Uterus (tissue), 2 donors: ENCODE results near the gene ATP6V1C2.

Experiments used
- POLR2A ChIP-seq, 2 donors: fragments of 450-650 bp; IDR thresholded peaks; one replicate each; pipeline ENCODE4 v1.6.1; 2016; ENCODE audit warnings: antibody characterized with exemption in 2 of 2, mild to moderate bottlenecking in 1 of 2, moderate library complexity in 1 of 2
- TF ChIP-seq, protein P1 (sequence below), 4 experiments: fragments of 200-600 bp in 2 of 4; fragments of 450-650 bp in 2 of 4; sonication (generic) in 2 of 4; IDR thresholded peaks; one replicate each; pipeline ENCODE4 v1.5.1; 2016 to 2019; ENCODE audit warnings: antibody characterized with exemption in 4 of 4, mild to moderate bottlenecking in 2 of 4, moderate library complexity in 1 of 4

DNA sequence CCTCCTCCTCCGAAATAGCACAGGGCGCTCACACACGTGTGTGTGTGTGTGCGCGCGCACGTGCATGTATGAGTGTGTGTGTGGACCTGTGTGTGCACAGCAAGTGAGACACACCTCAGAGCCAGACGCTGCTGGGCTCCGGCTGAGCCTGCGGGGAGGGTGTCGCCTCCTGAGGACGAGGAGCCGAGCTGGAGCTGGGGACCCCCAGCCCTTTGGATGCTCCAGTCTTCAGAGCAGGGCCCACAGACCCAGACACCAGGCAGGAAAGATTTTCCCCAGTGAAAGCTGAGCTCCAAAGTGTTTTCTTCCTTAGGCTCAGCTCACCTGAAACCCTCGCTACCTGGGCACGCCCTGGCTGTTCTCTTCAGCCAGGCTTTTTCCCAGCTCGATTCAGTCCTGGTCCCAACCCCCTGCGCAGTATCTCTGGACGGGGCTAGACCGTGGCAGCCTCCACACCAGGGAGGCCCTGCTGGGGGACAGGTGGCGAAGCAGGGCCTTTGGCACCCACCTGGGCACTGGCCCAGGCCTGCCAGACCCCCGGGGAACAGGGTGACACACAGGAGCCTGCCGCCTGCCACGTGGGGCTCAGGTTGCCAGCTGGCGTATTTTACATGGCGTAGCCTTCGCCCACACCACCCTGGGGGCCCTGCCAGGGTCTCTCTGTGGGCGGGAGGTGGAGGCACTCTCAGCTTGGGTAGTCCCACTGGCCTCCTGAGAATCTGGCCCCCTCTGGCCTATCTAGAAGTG lies 55.0 kb downstream of the ATP6V1C2 start:
- TF ChIP-seq, protein P1, sequence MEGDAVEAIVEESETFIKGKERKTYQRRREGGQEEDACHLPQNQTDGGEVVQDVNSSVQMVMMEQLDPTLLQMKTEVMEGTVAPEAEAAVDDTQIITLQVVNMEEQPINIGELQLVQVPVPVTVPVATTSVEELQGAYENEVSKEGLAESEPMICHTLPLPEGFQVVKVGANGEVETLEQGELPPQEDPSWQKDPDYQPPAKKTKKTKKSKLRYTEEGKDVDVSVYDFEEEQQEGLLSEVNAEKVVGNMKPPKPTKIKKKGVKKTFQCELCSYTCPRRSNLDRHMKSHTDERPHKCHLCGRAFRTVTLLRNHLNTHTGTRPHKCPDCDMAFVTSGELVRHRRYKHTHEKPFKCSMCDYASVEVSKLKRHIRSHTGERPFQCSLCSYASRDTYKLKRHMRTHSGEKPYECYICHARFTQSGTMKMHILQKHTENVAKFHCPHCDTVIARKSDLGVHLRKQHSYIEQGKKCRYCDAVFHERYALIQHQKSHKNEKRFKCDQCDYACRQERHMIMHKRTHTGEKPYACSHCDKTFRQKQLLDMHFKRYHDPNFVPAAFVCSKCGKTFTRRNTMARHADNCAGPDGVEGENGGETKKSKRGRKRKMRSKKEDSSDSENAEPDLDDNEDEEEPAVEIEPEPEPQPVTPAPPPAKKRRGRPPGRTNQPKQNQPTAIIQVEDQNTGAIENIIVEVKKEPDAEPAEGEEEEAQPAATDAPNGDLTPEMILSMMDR (IDR thresholded peaks at IDR 0.05), result no peak
- no peak for TF ChIP-seq POLR2A (IDR thresholded peaks at IDR 0.05)
